Measurements from ENCODE around the gene IGFLR1. TPM values are rescaled to one million over a fixed set of nuclear protein-coding genes. Genes with fewer than 3 reads are reported as not detected.

Gene IGFLR1
- total RNA-seq, result 10 to 100 TPM in 1 of 4 donors, 1 to 10 TPM in 3; 4.4 to 13.8 (median 5.9) TPM

- TF ChIP-seq CTCF (IDR thresholded peaks at IDR 0.05; ENCODE audit: low read depth), result no peak
Observed at GRCh38 chr19:35742121-35742724, at the start of gene IGFLR1. TSS of gene IGFLR1 (minus strand) at chr19:35742452. CDS start at chr19:35741180, 1,272 bp downstream.

- TF ChIP-seq CTCF (IDR thresholded peaks at IDR 0.05; ENCODE audit: low read depth), result no peak
Observed at GRCh38 chr19:35791814-35792279, 49.6 kb upstream of the IGFLR1 start.

- no peak for TF ChIP-seq CTCF (IDR thresholded peaks at IDR 0.05; ENCODE audit: low read depth)
Observed at GRCh38 chr19:35790981-35791813, 48.9 kb upstream of the IGFLR1 start.

- no peak for TF ChIP-seq CTCF (IDR thresholded peaks at IDR 0.05; ENCODE audit: low read depth)
Observed at GRCh38 chr19:35789978-35790944, 48.0 kb upstream of the IGFLR1 start.

GRCh38 chr19:35789195-35789977 is 47.1 kb upstream of the IGFLR1 start:
- no peak for TF ChIP-seq CTCF (IDR thresholded peaks at IDR 0.05; ENCODE audit: low read depth)

GRCh38 chr19:35788205-35788960 is 46.1 kb upstream of the IGFLR1 start:
- TF ChIP-seq CTCF (IDR thresholded peaks at IDR 0.05; ENCODE audit: low read depth), result no peak
